HG03108 (cell line): Measurements from ENCODE around the gene KIF2C.
"Not testable (repeated sequence)": the region's sequence is repeated elsewhere in the genome, so short reads cannot be mapped to it uniquely, and the experiment has no call there.

ENCODE experiments used
- ATAC-seq: cut with Tn5 transposase; IDR thresholded peaks from one replicate; pipeline ENCODE4 v1.9.1; 2021; ENCODE audit warnings: moderate library complexity; ENCODE audit not compliant: unreplicated experiment

The KIF2C gene

DNA sequence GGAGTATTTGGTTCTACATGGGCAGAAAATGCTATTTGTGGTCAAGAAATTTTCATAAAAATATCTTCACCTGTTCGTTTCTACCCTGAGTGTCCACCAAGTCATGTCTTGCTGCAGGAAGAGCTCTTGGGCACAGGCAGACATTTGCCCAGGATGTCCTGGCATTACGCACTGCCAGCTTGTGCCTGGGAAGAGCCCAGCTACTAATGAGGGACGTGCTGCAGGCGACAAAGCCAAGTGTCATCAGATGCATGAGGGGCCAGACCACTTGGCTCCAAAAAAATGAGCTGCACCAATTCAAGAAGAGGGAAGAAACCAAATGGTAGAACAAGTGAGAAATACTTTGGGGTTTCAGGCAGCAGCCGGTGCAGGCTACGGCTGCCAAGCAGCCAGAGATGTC is 21.5 kb upstream of the KIF2C start:
- ATAC-seq: no peak

DNA sequence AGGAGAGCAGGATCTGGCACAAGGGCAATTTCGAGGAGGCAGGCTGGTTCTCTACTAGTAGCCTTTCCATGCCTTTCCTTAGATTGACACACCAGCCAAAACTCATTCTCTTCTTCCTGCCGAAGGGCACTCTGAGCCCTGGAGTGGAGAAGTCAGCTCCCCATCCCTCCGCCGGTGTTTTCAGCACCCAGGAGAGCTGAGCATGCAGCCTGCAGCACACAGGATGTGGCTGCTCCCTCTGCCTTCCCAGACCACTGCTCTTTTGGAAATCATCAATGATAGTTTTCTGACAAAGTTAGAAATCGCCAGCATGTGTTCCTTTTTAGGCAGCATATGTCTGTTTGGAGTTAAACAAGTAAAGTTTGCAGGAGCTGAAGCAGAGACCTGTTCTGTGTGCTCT is 20.3 kb upstream of the KIF2C start:
- ATAC-seq: no peak

DNA sequence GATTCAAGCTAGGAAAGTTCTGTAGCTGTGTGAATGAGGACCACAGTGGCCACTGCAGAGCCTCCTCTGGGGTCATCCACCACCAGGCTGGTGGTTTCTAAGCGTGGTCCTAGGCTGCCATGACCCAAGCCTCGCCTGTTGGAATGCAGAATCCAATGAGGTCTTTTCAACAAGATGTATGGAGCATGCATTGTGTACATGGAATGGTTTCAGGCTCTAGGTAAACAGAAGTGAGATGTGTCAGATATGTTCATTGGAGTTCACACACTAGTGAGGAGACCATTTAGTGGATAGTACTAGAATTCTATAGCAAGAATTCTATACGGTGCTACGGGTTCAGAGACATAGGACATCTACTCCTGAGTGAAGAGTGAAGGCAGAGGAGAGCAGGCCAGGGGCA is 19.4 kb upstream of the KIF2C start:
- no peak for ATAC-seq

DNA sequence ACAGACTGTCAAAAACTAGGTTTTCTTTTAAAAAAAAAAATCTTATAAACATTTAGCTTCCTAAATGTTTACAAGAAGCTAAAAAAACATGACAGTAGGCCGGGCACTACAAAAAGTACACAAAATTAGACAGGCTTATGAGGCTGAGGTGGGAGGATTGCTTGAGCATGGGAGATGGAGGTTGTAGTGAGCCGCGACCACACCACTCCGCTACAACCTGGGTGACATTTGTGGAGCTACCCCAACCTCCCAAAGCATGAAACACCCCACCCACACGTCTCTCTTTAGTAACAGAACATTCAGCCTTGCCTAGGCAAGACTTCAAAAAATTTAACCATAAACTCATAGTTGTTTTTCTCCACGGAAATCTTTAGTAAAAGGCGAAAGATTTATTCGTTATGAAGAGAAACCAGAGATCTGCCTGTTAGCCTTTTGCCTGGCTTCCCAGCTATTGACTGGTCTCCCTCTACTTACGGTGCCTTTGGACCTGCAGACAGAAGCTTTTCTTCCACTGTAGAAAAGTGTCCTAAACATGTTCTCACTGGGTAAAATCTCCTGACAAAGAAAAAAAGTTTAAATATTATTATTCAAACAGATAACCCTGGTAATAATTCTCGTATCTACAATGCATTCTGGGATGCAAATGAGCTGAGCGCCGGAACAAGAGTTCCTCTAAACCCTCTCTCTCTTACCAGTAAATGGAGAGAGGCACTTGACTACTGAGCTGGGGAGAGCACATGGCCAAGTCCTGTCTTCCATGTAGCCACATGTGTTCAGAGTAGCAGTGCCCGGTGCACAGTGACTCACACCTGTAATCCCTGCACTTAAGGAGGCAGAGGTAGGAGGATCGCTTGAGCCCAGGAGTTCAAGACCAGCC is 17.9 kb upstream of the KIF2C start:
- ATAC-seq: peak; percentile 78

DNA sequence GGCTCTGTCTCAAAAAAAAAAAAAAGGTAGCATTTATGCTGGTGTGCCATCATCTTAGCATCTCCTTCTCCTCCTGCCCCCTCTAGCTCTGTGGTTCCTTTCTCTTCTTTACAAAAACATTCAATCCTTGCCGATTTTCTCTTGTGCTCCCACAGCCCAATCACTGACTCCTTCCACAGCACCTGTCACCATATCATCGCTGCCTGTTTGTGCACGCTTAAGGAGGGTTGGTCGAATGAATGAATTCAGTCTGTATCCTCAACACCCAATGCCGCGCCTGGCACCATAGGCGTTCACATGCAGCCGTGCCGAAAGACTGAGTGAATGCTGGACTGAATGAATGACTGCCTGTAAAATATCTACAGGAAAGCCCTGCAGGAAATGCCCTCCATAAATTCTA is 16.6 kb upstream of the KIF2C start:
- ATAC-seq: no peak

DNA sequence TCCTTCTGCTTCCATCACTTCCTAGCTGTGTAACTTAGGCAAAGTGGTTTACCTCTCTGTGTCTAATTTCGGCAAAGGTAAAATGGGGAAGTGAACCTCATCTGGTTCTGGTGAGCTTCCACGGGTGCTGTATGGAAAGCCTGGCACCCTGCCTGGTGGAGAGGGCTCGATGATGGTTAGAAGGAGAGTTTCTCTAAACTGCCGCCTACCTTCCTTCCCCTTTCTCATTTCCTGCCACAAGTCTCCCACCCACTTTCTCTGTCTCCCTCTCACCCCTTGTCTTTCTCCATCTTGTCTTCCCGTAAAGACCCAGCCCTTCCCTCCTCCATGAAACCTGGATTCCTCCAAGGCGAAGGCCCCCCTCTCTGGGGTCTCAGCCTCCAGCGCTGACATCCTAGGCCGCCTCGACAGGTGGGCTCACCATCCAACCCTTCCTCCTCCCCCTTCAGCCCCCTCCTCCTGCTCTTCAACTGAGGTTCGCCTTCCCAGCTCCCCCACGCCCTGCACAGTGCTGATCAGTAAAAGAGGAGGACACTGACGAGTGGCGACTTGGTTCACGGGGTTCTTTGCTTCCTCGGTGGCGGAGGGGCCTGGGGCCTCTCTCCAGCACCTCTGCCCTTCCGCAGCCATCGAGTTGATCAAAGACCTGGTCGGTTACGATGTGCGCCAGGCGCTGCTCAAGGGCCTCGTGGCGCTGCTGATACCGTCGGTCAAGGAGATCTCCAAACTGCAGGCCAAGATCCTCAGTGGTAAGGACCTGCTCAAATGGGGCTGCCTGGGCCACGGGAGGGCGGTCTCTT is 15.9 kb upstream of the KIF2C start:
- ATAC-seq: no peak

DNA sequence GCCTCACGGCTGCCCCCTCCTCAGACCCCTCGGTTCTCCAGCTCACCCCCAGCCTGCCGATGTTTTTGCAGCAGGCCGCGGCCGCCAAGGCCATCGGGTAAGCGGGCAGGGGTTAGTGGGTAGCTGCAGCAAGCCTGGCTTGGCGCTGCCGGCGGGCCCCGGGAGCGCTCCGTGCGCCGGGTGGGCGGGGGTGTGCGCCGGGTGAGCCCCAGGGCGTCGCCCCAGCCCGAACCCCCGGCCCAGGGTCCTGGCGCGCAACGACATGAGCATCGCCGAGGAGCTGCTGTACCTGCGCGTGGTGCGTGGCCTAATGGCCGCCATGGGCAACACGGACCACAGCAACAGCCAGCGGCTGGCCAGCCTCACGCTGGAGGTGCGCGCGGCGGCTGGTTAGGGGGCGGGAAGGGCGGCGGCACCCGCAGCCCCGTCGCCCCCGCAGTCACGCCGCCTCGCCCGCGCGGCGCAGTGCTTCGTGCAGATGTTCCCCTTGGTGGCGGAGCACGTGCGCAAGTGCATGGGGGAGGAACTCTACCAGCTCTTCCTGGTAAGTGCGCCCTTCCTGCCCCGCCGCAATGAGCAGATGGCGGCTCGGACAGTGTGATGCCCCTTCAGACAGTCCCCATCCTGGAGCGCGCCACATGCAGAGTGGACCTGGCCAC is 15.2 kb upstream of the KIF2C start:
- ATAC-seq: no peak

DNA sequence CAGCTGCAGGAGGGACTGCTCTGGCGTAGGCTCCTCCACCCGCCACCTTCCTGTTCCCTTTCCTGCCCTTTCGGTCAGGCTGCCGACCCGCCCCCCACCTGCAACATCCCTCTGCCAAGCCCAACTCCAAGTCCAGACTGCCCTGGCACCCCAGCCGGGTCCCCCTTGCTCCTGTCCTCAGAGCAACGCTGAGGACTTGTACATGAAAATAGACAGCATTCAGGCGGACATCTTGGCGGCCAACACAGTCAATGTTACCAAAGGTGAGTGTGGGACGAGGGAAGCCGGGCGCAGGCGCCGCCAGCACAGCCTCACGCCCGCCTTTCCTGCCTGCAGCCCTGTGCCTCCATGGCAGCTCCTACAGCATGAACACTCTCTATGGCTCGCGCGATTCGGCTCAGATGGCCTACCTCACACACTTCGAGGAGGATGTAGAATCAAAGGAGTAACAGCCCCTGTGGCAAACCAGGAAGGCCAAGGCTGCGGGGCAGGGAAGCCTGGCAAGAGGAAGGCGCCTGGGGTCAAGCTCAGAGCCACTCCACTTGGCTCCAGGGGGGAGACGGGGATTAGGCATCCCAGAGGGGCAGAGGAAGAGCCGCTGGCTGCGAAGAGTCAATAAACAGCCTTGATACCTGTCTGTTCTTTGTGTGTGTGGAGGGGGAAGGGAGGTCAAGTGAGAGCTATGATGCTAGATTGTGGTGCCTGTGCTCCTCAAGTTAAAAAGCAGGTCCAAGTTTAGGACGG is 14.5 kb upstream of the KIF2C start:
- ATAC-seq: no peak

DNA sequence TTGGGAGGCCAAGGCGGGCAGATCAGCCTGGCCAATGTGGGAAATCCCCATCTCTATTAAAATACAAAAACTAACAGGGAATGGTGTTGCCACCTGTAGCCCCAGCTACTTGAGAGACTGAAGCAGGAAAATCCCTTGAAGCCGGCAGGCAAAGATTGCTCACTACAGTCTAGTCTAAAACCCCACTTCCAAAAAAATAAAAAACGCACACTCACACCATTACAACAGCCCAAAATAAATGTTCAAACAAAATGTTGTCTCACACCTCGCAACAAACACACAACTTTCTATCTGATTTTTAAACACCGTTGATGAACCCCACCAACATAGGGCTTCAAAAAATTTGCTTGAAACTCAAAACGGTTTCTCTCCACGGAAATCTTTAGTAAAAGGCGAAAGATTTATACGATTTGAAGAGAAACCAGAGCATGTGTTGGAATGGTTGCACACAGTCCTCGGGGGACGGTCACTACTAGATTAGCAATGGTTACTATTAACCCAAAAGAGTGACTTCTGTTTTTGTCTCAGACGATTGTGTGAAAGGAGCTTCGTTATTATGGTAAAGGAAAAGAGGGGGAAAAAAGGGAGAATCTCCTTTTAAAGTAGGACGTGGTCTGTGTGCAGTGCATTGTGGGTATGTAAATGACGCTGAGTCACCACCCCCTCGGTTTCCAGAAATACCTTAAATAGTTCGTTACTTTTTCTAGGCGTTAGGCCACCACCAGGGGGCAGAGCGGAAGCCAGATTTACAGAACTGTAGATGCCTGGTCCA is 8.7 kb upstream of the KIF2C start, which contains the start of gene RNU5D-1:
RNU5D-1 (minus strand) TSS at position 430 of the 772 bp plus-strand sequence.
- ATAC-seq: peak; percentile 59

DNA sequence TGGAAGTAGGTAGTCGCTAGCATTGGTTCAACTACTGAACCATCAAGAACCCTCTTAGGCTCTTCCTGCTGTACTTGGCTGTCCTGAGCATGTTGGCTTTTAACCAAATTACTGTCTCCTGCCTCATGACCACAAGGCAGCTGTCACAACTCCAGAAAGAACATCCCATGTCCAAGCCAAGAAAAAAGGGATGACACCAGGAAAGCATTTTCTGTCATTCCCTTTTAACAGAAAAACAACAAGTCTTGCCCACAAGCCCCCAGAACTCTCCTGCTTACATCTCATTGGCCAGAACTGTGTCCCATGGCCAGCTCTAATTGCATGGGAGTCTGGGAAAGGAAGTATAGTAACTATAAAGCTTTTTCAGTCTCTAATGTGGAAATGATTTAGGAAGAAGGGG is 6.3 kb upstream of the KIF2C start:
- no peak for ATAC-seq

DNA sequence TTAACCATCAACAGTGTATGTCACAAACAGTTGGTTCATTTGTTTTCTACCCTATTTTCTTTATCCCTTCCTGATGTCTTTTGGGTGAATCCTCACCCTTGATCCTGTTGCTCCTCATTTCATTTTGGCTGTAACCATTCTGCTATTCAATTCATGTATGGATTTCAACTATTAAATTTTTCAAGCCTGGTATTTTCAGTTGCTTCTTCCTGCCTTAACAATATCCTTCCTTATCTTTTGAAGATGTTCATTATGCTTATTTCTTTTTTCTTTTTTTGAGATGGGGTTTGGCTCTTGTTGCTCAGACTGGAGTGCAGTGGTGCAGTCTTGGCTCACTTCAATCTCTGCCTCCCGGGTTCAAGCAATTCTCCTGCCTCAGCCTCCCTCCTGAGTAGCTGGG is 5.9 kb upstream of the KIF2C start:
- ATAC-seq: no peak

DNA sequence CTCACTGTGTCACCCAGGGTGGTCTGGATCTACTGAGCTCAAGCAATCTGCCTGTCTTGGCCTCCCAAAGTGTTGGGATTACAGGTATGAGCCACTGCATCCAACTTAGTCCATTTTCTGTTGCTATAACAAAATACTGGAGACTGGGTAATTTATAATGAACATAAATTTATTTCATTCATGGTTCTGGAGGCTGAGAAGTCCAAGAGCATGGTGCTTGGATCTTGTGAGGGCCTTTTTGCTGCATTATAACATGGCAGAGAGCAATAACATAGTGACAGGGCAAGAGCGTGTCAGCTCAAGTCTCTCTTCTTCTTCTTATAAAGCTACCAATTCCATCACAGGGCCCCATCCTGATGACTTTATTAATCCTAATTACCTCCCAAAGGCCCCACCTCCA is 3.6 kb upstream of the KIF2C start:
- ATAC-seq: no peak

DNA sequence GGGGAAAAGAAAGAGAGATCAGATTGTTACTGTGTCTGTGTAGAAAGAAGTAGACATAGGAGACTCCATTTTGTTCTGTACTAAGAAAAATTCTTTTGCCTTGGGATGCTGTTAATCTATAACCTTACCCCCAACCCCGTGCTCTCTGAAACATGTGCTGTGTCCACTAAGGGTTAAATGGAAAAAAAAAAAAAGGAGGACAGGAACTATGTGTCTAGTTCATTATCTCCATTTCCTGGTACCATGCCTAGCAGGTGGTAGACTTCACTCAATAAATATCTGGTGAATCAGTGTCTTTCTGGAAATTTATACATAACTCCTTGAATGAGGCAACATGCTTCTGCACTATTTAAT is 707 bp upstream of the KIF2C start:
- not testable (repeated sequence) for ATAC-seq

DNA sequence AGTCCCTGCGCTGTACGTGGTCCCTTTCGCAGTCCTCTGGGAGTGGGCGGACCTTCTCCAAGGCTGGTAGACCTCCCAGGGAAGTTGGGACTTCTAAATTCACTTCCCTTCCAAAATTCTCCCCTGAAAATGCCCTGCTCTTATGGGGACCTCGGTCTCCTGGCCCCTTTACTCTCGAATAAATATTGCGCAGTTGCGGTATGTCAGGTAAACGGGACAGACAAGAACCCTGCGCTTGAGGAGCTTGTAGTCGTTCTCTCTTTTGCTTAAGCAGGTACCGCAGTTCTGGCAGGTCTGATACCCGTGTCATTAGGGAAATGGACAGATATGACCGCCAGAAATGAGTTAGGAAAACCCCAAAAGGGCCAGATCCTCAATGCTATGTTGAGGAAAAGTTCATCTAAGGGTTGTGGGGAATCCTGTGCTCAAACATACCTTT is 561 bp downstream of the KIF2C start:
- no peak for ATAC-seq

DNA sequence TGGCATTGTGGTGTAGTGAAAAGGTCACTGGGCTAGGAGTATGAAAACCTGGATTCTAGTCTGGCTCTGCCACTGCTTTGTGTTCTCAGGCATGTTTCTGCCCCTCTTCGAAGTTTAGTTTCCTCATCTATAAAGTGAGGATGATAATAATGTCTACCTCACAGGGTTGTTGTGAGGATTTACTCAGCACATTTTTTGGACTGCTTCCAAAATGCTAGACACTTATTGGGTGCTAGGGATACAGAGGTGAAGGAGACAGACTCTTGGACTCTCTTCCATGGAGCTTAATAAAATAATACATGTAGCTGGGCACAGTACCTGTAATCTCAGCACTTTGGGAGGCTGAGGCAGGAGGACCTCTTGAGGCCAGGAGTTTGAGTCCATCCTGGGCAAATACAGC is 3.6 kb downstream of the KIF2C start:
- no peak for ATAC-seq

DNA sequence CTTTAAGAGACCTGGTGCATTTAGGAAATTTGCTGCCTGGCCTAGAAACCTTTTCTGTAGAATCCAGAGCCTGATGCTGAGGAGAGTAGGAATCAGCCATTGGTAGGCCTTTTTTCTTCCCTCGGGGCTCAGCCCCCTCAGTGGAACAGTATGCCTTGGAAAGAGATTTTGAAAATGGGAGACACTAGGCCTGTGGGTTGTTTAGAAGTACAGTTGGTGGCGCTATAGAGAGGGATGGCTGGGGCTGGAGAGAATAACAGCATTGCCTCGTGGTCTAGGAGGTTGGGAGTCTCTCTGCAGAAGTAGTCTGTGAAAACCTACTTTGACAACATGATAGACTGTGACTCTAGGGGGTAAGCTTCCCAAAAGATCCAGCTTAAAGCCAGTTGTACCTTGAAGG is 8.2 kb downstream of the KIF2C start:
- no peak for ATAC-seq

DNA sequence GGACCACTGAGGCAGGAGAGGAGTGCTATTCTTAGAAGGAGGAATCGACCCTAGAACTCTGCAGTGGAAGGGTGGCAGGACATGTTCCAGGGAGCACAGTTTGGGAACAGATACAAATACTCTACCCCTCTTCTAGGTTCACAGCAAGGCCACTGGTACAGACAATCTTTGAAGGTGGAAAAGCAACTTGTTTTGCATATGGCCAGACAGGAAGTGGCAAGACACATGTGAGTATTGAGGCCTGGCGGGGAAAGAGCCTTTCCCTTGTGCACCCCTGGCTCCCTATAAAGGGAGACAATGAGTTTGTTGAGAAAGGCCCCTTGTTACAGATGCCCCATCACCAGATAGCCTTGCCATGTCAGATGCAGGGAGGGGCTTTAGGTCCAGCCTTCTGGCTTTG is 17.8 kb downstream of the KIF2C start:
- no peak for ATAC-seq

DNA sequence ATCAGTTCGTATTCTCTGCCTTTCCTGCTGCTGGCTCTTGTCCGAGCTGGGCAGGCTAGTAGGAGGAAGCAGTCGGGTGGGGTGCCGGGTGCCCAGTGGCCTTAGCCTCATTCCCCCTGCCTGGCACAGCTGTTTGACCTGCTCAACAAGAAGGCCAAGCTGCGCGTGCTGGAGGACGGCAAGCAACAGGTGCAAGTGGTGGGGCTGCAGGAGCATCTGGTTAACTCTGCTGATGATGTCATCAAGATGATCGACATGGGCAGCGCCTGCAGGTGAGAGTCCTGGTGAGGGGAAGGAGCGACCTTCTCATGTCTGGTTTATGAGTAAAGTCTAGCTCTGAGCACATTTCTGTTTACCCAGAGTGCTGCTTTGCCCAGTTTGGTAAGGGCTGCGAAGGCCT is 19.4 kb downstream of the KIF2C start:
- ATAC-seq: no peak

DNA sequence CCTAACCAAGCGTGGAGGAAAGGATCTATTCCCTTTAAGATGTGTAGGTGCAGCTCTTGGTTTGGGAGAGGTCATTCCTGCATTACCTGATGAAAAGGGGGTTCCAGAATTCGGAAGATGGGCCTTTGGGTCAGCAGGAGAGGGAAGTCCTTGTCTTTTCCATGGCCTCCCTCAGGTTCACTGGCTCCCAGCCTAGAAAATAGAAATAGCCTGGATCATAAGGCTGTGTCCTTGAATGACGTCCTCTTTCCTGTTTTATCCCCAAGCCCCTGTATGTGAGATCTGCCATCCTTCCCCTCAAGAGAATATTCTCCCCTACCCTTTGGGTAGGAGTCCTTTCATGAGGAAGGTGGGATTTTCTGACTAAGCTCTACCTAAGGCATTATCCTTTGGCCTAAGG is 21.2 kb downstream of the KIF2C start:
- ATAC-seq: no peak

DNA sequence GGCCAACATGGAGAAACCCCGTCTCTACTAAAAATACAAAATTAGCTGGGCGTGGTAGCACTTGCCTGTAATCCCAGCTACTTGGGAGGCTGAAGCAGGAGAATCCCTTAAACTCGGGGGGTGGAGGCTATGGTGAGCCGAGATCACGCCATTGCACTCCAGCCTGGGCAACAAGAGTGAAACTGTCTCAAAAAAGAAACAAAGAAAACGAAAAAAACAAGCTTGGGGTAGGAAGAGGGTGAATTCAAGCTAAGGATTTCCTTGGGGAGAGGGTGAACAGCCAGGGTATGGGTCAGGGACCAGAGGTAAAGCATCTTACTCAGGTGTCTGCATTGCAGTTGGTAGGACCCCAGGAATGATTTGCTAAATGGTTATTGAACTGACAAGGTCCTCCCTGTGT is 26.8 kb downstream of the KIF2C start:
- not testable (repeated sequence) for ATAC-seq
